A549 (cell line): ENCODE data around the gene PSG5. TPM values are rescaled to one million over a fixed set of nuclear protein-coding genes. Genes with fewer than 3 reads are reported as not detected.
A peak's percentile ranks its signal among the peaks of the same experiment; 100 is the strongest.
"Not testable (repeated sequence)": the region's sequence is repeated elsewhere in the genome, so short reads cannot be mapped to it uniquely, and the experiment has no call there.

Experiments
- ATAC-seq, 2 experiments: fragments of 200-7000 bp in 1 of 2; fragments of >200 bp in 1 of 2; cut with Nextera tagmentation in 1 of 2; cut with Tn5 transposase in 1 of 2; 3 replicates each; pipeline versions ENCODE4 v1.8.0 to v1.9.1; 2018 to 2020; ENCODE audit warnings: mild to moderate bottlenecking in 1 of 2, moderate library complexity in 1 of 2
- CTCF ChIA-PET: fragments of 300-600 bp; sonication (Branson Sonifier 250); formaldehyde crosslinking; extraction: SDS; loops from one replicate; lab custom pipeline; 2021; ENCODE audit warnings: antibody characterized with exemption, inconsistent platforms; lab: Yijun Ruan, JAX
- POLR2A ChIA-PET: fragments of 350-600 bp; formaldehyde crosslinking; extraction: SDS; loops from one replicate; lab custom pipeline; 2021; ENCODE audit warnings: antibody characterized with exemption, inconsistent platforms; lab: Yijun Ruan, JAX
- DNase-seq, 2 experiments: peaks; one replicate each; pipeline versions ENCODE4 v3.0.0 to v3.0.0-alpha.2; 2011 to 2016; ENCODE audit warnings: low read depth in 1 of 2, low spot score in 1 of 2
- FAIRE-seq: peaks from 2 replicates; lab custom pipeline; 2011; peaks lifted over from hg19 to GRCh38; lab: Jason Lieb, UNC
- H3K27ac ChIP-seq, 2 experiments: fragments of >200 bp; sonication (Bioruptor Twin); formaldehyde crosslinking; 3 replicates each; pipeline ENCODE4 v1.5.1; 2016 to 2017
- H3K4me1 ChIP-seq: fragments of >200 bp; sonication (Bioruptor Twin); formaldehyde crosslinking; 3 replicates; pipeline ENCODE4 v1.6.1; 2016
- H3K4me2 ChIP-seq: fragments of >200 bp; sonication (Bioruptor Twin); formaldehyde crosslinking; 3 replicates; pipeline ENCODE4 v1.6.1; 2016
- H3K4me3 ChIP-seq: fragments of >200 bp; sonication (Bioruptor Twin); formaldehyde crosslinking; 3 replicates; pipeline ENCODE4 v1.5.1; 2016
- H3K9me3 ChIP-seq: fragments of >200 bp; sonication (Bioruptor Twin); formaldehyde crosslinking; 3 replicates; pipeline ENCODE4 v1.6.1; 2016
- MAFK ChIP-seq: fragments of 450-650 bp; IDR thresholded peaks from 2 replicates; pipeline ENCODE4 v1.6.1; 2014; ENCODE audit not compliant: partially characterized antibody
- WGBS: methylation state at CpG from one replicate; pipeline ENCODE4 v1.1.6; 2017; ENCODE audit errors: missing lambda C conversion rate; 5-methylcytosine and 5-hydroxymethylcytosine counted together
- polyA plus RNA-seq, 4 experiments: library from polyadenylated mRNA; depleted of rRNA in 3 of 4; stranded (reverse); fragments of >200 nt; fragmentation: RNase III in 1 of 4; extraction: RNeasy Plus Mini Kit Qiagen cat#74134 plus additional on column Dnase treatment in 1 of 4; gene quantifications; 2 replicates in 3 of 4; 3 replicates in 1 of 4; pipeline ENCODE4 v1.2.3, GENCODE V29; 2011 to 2017

Gene PSG5
- polyA plus RNA-seq, 2 of the 4 experiments (the other 2 are of a cell fraction): 0.26 to 0.35 TPM

DNA sequence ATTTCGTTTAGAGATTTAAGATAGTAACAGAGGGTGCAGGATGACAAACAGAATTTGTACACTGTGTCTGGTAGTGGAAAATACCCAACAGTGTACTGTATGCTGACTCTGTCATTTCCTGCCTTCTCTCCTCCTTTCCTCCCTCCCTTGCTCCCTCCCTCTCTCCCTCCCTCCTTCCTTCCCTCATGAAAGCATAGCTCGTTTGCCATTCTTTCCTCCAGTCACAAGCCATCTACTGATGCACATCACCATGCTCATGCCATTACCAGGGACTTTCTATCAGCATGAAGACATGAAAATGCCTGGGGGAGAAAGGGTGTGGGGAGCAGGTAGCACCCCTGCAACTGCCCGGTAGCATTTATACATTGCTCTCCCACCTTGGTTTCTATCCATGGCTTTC is 66.8 kb downstream of the PSG5 start:
- H3K4me3 ChIP-seq, POLR2A ChIA-PET, CTCF ChIA-PET, FAIRE-seq, DNase-seq: not testable (repeated sequence)
- peak; percentile 10 for TF ChIP-seq MAFK
- peak in 1 of 2 experiments; percentile 14; a peak in 2 of 6 replicates for ATAC-seq
- Histone ChIP-seq H3K4me2 (peak overlapping the region; percentile 54), H3K4me1 (peaks cover 26% of the 10 kb centered on the region), H3K27ac (peak overlapping the region; percentile 66 to 78), H3K9me3 (peaks cover 18% of the 10 kb centered on the region)
- 35% methylated on average over 3 of the region's 3 CpGs for WGBS

Other genes starting within 250 kb of the PSG5 start
- gene PSG7, start 249.3 kb downstream of the PSG5 start, polyA plus RNA-seq (2011; rRNA removed): not detected in 2 replicates
- 0.07 TPM in 1 of 3 replicates, not detected in the others for gene PSG7, start 249.3 kb downstream of the PSG5 start, polyA plus RNA-seq (2017; fragmentation: RNase III; extraction: RNeasy Plus Mini Kit Qiagen cat#74134 plus additional on column Dnase treatment)
- not detected in 2 replicates for gene PSG11, start 160.1 kb downstream of the PSG5 start, polyA plus RNA-seq (2011; rRNA removed)
- not detected in 3 replicates for gene PSG11, start 160.1 kb downstream of the PSG5 start, polyA plus RNA-seq (2017; fragmentation: RNase III; extraction: RNeasy Plus Mini Kit Qiagen cat#74134 plus additional on column Dnase treatment)
- gene PSG2, start 103.8 kb downstream of the PSG5 start, polyA plus RNA-seq (2011; rRNA removed): not detected in 2 replicates
- gene PSG2, start 103.8 kb downstream of the PSG5 start, polyA plus RNA-seq (2017; fragmentation: RNase III; extraction: RNeasy Plus Mini Kit Qiagen cat#74134 plus additional on column Dnase treatment): not detected in 3 replicates
- gene PSG4, start 19.1 kb upstream of the PSG5 start, polyA plus RNA-seq (2011; rRNA removed): 0.52 and 0.56 TPM in 2 replicates
- 0.58 to 1.0 TPM (median 0.78 TPM) in 3 replicates for gene PSG4, start 19.1 kb upstream of the PSG5 start, polyA plus RNA-seq (2017; fragmentation: RNase III; extraction: RNeasy Plus Mini Kit Qiagen cat#74134 plus additional on column Dnase treatment)
- 0.03 and 0.07 TPM in 2 replicates for gene PSG9, start 83.0 kb upstream of the PSG5 start, polyA plus RNA-seq (2011; rRNA removed)
- 0.08 to 0.13 TPM in 2 of 3 replicates, not detected in the other for gene PSG9, start 83.0 kb upstream of the PSG5 start, polyA plus RNA-seq (2017; fragmentation: RNase III; extraction: RNeasy Plus Mini Kit Qiagen cat#74134 plus additional on column Dnase treatment)
- gene CD177, start 167.2 kb upstream of the PSG5 start, polyA plus RNA-seq (2011; rRNA removed): 0.03 TPM in 1 of 2 replicates, not detected in the other
- gene CD177, start 167.2 kb upstream of the PSG5 start, polyA plus RNA-seq (2017; fragmentation: RNase III; extraction: RNeasy Plus Mini Kit Qiagen cat#74134 plus additional on column Dnase treatment): 0.05 to 0.09 TPM in 2 of 3 replicates, not detected in the other
- not detected in 2 replicates for gene TEX101, start 228.4 kb upstream of the PSG5 start, polyA plus RNA-seq (2011; rRNA removed)
- not detected in 3 replicates for gene TEX101, start 228.4 kb upstream of the PSG5 start, polyA plus RNA-seq (2017; fragmentation: RNase III; extraction: RNeasy Plus Mini Kit Qiagen cat#74134 plus additional on column Dnase treatment)